OCI-LY1 (cell line): Measurements from ENCODE around the gene PIGW.

Source experiments
- CTCF ChIP-seq: fragments of 200-600 bp; sonication (generic), shearing (Covaris generic); IDR thresholded peaks from 2 replicates; pipeline ENCODE4 v1.5.1; 2017; ENCODE audit warnings: mild to moderate bottlenecking, antibody characterized with exemption, low read length, moderate library complexity, mixed read lengths
- EZH2 ChIP-seq: fragments of 200-600 bp; sonication (generic), shearing (Covaris generic); IDR thresholded peaks from 2 replicates; pipeline ENCODE4 v1.8.0; 2017; ENCODE audit warnings: borderline replicate concordance, mixed run types, mild to moderate bottlenecking, antibody characterized with exemption, low read length, moderate library complexity, mixed read lengths

- TF ChIP-seq CTCF (peak; percentile 90), EZH2 (no peak)
Measured at GRCh38 chr17:36533935-36534839, 600 bp upstream of the PIGW start.
